Naive thymus-derived CD4-positive, alpha-beta T cell (primary cell): Measurements from ENCODE around the gene LPP. TPM values are rescaled to one million over a fixed set of nuclear protein-coding genes. Genes with fewer than 3 reads are reported as not detected.

Source experiments
- ATAC-seq: fragments of 150-1000 bp; cut with Tn5 transposase; 2 replicates; pipeline ENCODE4 v1.10.0; 2021; ENCODE audit warnings: mild to moderate bottlenecking, moderate library complexity
- CTCF ChIA-PET: fragments of 350-600 bp; sonication (Branson Sonifier 250); formaldehyde crosslinking; loops from one replicate; lab custom pipeline; 2021; ENCODE audit warnings: antibody characterized with exemption; lab: Charles Lee
- POLR2A ChIA-PET: fragments of 350-600 bp; sonication (Branson Sonifier 250); formaldehyde crosslinking; loops from one replicate; lab custom pipeline; 2021; ENCODE audit warnings: antibody characterized with exemption, inconsistent platforms; lab: Charles Lee
- DNase-seq, 9 donors: peaks; one replicate each; pipeline versions ENCODE4 v3.0.0 to v3.0.0-alpha.2; 2020 to 2022; ENCODE audit warnings: mixed read lengths in 1 of 9
- H3K27ac ChIP-seq: one replicate; pipeline ENCODE4 v1.7.0; 2013; ENCODE audit warnings: mild to moderate bottlenecking, low read depth, low read length, moderate library complexity
- H3K27me3 ChIP-seq, 2 donors: one replicate each; pipeline ENCODE4 v1.7.0; 2013; ENCODE audit warnings: low read length in 2 of 2, mild to moderate bottlenecking in 2 of 2, moderate library complexity in 2 of 2; ENCODE audit not compliant: control insufficient read depth in 2 of 2, insufficient read depth in 2 of 2
- H3K36me3 ChIP-seq, 3 experiments: 1 replicate in 2 of 3; 2 replicates in 1 of 3; pipeline ENCODE4 v1.7.0; 2013; ENCODE audit warnings: low read length in 3 of 3, mild to moderate bottlenecking in 3 of 3, moderate library complexity in 1 of 3; ENCODE audit not compliant: insufficient read depth in 3 of 3, control insufficient read depth in 2 of 3
- H3K4me1 ChIP-seq, 2 donors: one replicate each; pipeline ENCODE4 v1.7.0; 2013; ENCODE audit warnings: low read length in 2 of 2, mild to moderate bottlenecking in 2 of 2, moderate library complexity in 1 of 2; ENCODE audit not compliant: control insufficient read depth in 2 of 2, insufficient read depth in 2 of 2
- H3K4me3 ChIP-seq: 2 replicates; pipeline ENCODE4 v1.7.0; 2013; ENCODE audit warnings: mild to moderate bottlenecking, low read length
- H3K9me3 ChIP-seq, 3 experiments: 1 replicate in 2 of 3; 2 replicates in 1 of 3; pipeline ENCODE4 v1.7.0; 2013; ENCODE audit warnings: low read length in 3 of 3; ENCODE audit not compliant: control insufficient read depth in 2 of 3
- H3K27ac Mint-ChIP-seq, 9 donors: one replicate each; pipeline ENCODE4 v1.8.0; 2020 to 2022; ENCODE audit warnings: mixed read lengths in 9 of 9, mild to moderate bottlenecking in 8 of 9, moderate library complexity in 5 of 9, inconsistent platforms in 2 of 9
- H3K27me3 Mint-ChIP-seq, 5 donors: one replicate each; pipeline ENCODE4 v1.8.0; 2021 to 2022; ENCODE audit warnings: mixed read lengths in 5 of 5, mild to moderate bottlenecking in 1 of 5
- H3K36me3 Mint-ChIP-seq, 5 donors: one replicate each; pipeline ENCODE4 v1.8.0; 2020 to 2022; ENCODE audit warnings: mixed read lengths in 5 of 5, mild to moderate bottlenecking in 3 of 5, inconsistent platforms in 1 of 5
- H3K4me1 Mint-ChIP-seq, 7 donors: one replicate each; pipeline ENCODE4 v1.8.0; 2020 to 2022; ENCODE audit warnings: mixed read lengths in 7 of 7, mild to moderate bottlenecking in 3 of 7, inconsistent platforms in 1 of 7
- H3K4me3 Mint-ChIP-seq, 10 donors: one replicate each; pipeline ENCODE4 v1.8.0; 2020 to 2022; ENCODE audit warnings: mild to moderate bottlenecking in 10 of 10, mixed read lengths in 10 of 10, moderate library complexity in 6 of 10, inconsistent platforms in 2 of 10
- H3K9me3 Mint-ChIP-seq, 11 donors: one replicate each; pipeline ENCODE4 v1.8.0; 2020 to 2022; ENCODE audit warnings: mixed read lengths in 11 of 11, mild to moderate bottlenecking in 4 of 11, inconsistent platforms in 1 of 11, moderate library complexity in 1 of 11
- intact Hi-C, 2 donors: fragments of 100-400 bp; cut with micrococcal nuclease; formaldehyde crosslinking; loops; one replicate each; pipeline ENCODE4 v1.15.1; 2023
- polyA plus RNA-seq, 2 donors: library from polyadenylated mRNA; unstranded; fragments of 300-500 nt; fragmentation: Illumina TruSeq; gene quantifications; one replicate each; pipeline ENCODE4 v1.2.3, GENCODE V29; 2021
- total RNA-seq, 6 experiments: library from RNA in 5 of 6; stranded (reverse) in 5 of 6; gene quantifications; 1 replicate in 5 of 6; 2 replicates in 1 of 6; pipeline ENCODE4 v1.2.3 and lab custom pipeline; 2021 to 2026

LPP gene
- total and polyA plus RNA-seq, 7 experiments from 2014 or later = 10.3 to 95.2 (median 19.5) TPM

GRCh38 chr3:188842639-188843038 lies 688.7 kb downstream of the LPP start:
- H3K9me3 ChIP-seq = no peaks in the 10 kb centered on the region
- ChIA-PET CTCF (no interaction called here), POLR2A (no interaction called here)
- H3K27me3 ChIP-seq = no peaks in the 10 kb centered on the region
- H3K4me3 Mint-ChIP-seq = no peak overlapping the region
- no peak overlapping the region for H3K27ac ChIP-seq
- no peaks in the 10 kb centered on the region for H3K36me3 ChIP-seq
- ATAC-seq (peak; percentile 36), DNase-seq (no peak)
- H3K4me1 Mint-ChIP-seq = peaks cover 0 to 12% (median 0%) of the 10 kb centered on the region in 7 donors
- no peak overlapping the region for H3K27ac Mint-ChIP-seq
- H3K27me3 Mint-ChIP-seq = no peaks in the 10 kb centered on the region
- intact Hi-C loops = no loop called here
- no peaks in the 10 kb centered on the region for H3K9me3 Mint-ChIP-seq
- H3K4me1 ChIP-seq = no peaks in the 10 kb centered on the region
- H3K36me3 Mint-ChIP-seq = peaks cover 0 to 18% (median 6%) of the 10 kb centered on the region in 5 donors
- H3K4me3 ChIP-seq = no peak overlapping the region

- Mint-ChIP-seq H3K9me3 (no peaks in the 10 kb centered on the region), H3K4me1 (peaks cover 0 to 12% (median 0%) of the 10 kb centered on the region in 7 donors), H3K4me3 (no peak overlapping the region), H3K27ac (no peak overlapping the region), H3K27me3 (no peaks in the 10 kb centered on the region), H3K36me3 (peaks cover 0 to 12% (median 6%) of the 10 kb centered on the region in 5 donors)
- Histone ChIP-seq H3K27ac (no peak overlapping the region), H3K36me3 (no peaks in the 10 kb centered on the region), H3K27me3 (no peaks in the 10 kb centered on the region), H3K4me1 (no peaks in the 10 kb centered on the region), H3K9me3 (no peaks in the 10 kb centered on the region), H3K4me3 (no peak overlapping the region)
- ChIA-PET POLR2A (no interaction called here), CTCF (interaction anchor here (0.6 kb wide), 1 partner anchor 1271 kb away, joined by 3 read pairs; no protein-coding TSS in a partner anchor)
- intact Hi-C loops = no loop called here
- ATAC-seq (no peak), DNase-seq (no peak)
These were observed 690.1 kb downstream of the LPP start for GRCh38 chr3:188844096-188844495.

GRCh38 chr3:188845514-188845913 lies 691.6 kb downstream of the LPP start:
- ChIA-PET POLR2A (no interaction called here), CTCF (no interaction called here)
- Mint-ChIP-seq H3K4me3 (no peak overlapping the region), H3K4me1 (peaks cover 0 to 12% (median 0%) of the 10 kb centered on the region in 7 donors), H3K27ac (no peak overlapping the region), H3K27me3 (no peaks in the 10 kb centered on the region), H3K9me3 (peaks cover 0 to 5% (median 0%) of the 10 kb centered on the region in 11 donors), H3K36me3 (peaks cover under 1 to 8% (median 6%) of the 10 kb centered on the region in 5 donors)
- no peak for ATAC-seq
- Histone ChIP-seq H3K9me3 (no peaks in the 10 kb centered on the region), H3K27me3 (no peaks in the 10 kb centered on the region), H3K27ac (no peak overlapping the region), H3K4me3 (no peak overlapping the region), H3K36me3 (no peaks in the 10 kb centered on the region), H3K4me1 (no peaks in the 10 kb centered on the region)
- intact Hi-C loops = no loop called here
- DNase-seq = no peak

DNA sequence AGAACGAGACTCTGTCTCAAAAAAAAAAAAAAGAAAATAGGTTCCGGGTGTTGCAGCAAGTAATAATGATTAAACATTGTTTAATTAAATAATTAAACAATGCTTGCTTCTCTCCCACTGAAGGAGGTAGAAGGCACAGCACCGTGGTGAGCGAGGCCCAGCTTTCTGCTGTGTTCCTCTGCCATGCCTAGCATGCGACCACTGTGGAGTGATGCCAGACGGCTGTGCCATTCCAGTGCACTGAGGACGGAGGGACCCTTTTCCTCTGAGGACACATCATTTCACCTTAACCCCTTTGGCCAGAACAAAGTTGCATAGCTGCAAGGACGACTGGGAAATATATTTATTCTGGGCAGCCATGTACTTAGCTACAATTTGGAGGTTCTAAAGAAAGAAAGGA lies 695.0 kb downstream of the LPP start:
- Mint-ChIP-seq H3K9me3 (peaks cover 0 to 5% (median 0%) of the 10 kb centered on the region in 11 donors), H3K4me1 (peaks cover 0 to 7% (median 0%) of the 10 kb centered on the region in 7 donors), H3K27me3 (no peaks in the 10 kb centered on the region), H3K27ac (peak overlapping the region in 1 of 9 donors; percentile 32), H3K36me3 (peaks cover 4 to 15% (median 5%) of the 10 kb centered on the region in 5 donors), H3K4me3 (no peak overlapping the region)
- Histone ChIP-seq H3K9me3 (no peaks in the 10 kb centered on the region), H3K27ac (no peak overlapping the region), H3K27me3 (no peaks in the 10 kb centered on the region), H3K4me3 (no peak overlapping the region), H3K4me1 (no peaks in the 10 kb centered on the region), H3K36me3 (no peaks in the 10 kb centered on the region)
- intact Hi-C loops = no loop called here
- DNase-seq = no peak
- ChIA-PET POLR2A (no interaction called here), CTCF (no interaction called here)
- ATAC-seq = no peak

- DNase-seq (no peak), ATAC-seq (no peak)
- no peak overlapping the region for H3K4me3 Mint-ChIP-seq
- H3K36me3 Mint-ChIP-seq = peaks cover 0 to 9% (median 5%) of the 10 kb centered on the region in 5 donors
- intact Hi-C loops = loop anchor here in 1 of 2 donors (10.0 kb wide), 1 partner anchor 229 kb away; no protein-coding TSS in a partner anchor
- H3K27ac ChIP-seq = no peak overlapping the region
- peaks cover 0 to 5% (median 0%) of the 10 kb centered on the region in 11 donors for H3K9me3 Mint-ChIP-seq
- no peaks in the 10 kb centered on the region for H3K27me3 Mint-ChIP-seq
- no peaks in the 10 kb centered on the region for H3K4me1 ChIP-seq
- ChIA-PET POLR2A (no interaction called here), CTCF (no interaction called here)
- no peak overlapping the region for H3K4me3 ChIP-seq
- H3K4me1 Mint-ChIP-seq = peaks cover 0 to 2% (median 0%) of the 10 kb centered on the region in 7 donors
- H3K9me3 ChIP-seq = no peaks in the 10 kb centered on the region
- H3K27me3 ChIP-seq = no peaks in the 10 kb centered on the region
- no peaks in the 10 kb centered on the region for H3K36me3 ChIP-seq
- H3K27ac Mint-ChIP-seq = peak overlapping the region in 1 of 9 donors; percentile 4
These were observed 700.2 kb downstream of the LPP start for GRCh38 chr3:188853856-188854771.

GRCh38 chr3:188854772-188855149 lies 700.8 kb downstream of the LPP start:
- ATAC-seq (no peak), DNase-seq (no peak)
- no peaks in the 10 kb centered on the region for H3K4me1 ChIP-seq
- intact Hi-C loops = loop anchor here in 1 of 2 donors (10.0 kb wide), 1 partner anchor 230 kb away; no protein-coding TSS in a partner anchor
- Mint-ChIP-seq H3K36me3 (peaks cover 0 to 9% (median 5%) of the 10 kb centered on the region in 5 donors), H3K27me3 (no peaks in the 10 kb centered on the region), H3K9me3 (peaks cover 0 to 5% (median 0%) of the 10 kb centered on the region in 11 donors), H3K27ac (no peak overlapping the region), H3K4me3 (no peak overlapping the region), H3K4me1 (peaks cover 0 to 5% (median 0%) of the 10 kb centered on the region in 7 donors)
- ChIA-PET CTCF (no interaction called here), POLR2A (no interaction called here)
- H3K27ac ChIP-seq = no peak overlapping the region
- no peak overlapping the region for H3K4me3 ChIP-seq
- no peaks in the 10 kb centered on the region for H3K27me3 ChIP-seq
- no peaks in the 10 kb centered on the region for H3K9me3 ChIP-seq
- no peaks in the 10 kb centered on the region for H3K36me3 ChIP-seq
